DMS114 treated with DMSO at 0.1 percent for 48 hours (cell line): Measurements from ENCODE around the gene CAPN15.

Source experiments
- DNase-seq: peaks from one replicate; lab custom pipeline; 2025; ENCODE audit not compliant: unreplicated experiment; lab: John Stamatoyannopoulos, UW

CAPN15 gene

GRCh38 chr16:575354-576196 lies 48.1 kb downstream of the CAPN15 start:
- no peak for DNase-seq

- no peak for DNase-seq
Measured at GRCh38 chr16:576197-576822, 48.8 kb downstream of the CAPN15 start.

GRCh38 chr16:576823-577201 lies 49.3 kb downstream of the CAPN15 start:
- no peak for DNase-seq

GRCh38 chr16:577796-578195 lies 50.3 kb downstream of the CAPN15 start:
- DNase-seq: no peak

GRCh38 chr16:578232-578869 lies 50.8 kb downstream of the CAPN15 start:
- no peak for DNase-seq

GRCh38 chr16:578870-579405 lies 51.4 kb downstream of the CAPN15 start:
- no peak for DNase-seq

- no peak for DNase-seq
Measured at GRCh38 chr16:580141-580945, 52.8 kb downstream of the CAPN15 start.

- DNase-seq: no peak
Measured at GRCh38 chr16:580946-581498, 53.5 kb downstream of the CAPN15 start.

- DNase-seq: no peak
Measured at GRCh38 chr16:582218-582613, 54.7 kb downstream of the CAPN15 start.

- no peak for DNase-seq
Measured at GRCh38 chr16:582614-583331, 55.3 kb downstream of the CAPN15 start.

- DNase-seq: no peak
Measured at GRCh38 chr16:583470-583814, 55.9 kb downstream of the CAPN15 start.

- DNase-seq: no peak
Measured at GRCh38 chr16:583815-584591, 56.5 kb downstream of the CAPN15 start.

GRCh38 chr16:585351-585750 lies 57.8 kb downstream of the CAPN15 start:
- no peak for DNase-seq

GRCh38 chr16:586047-586644 lies 58.6 kb downstream of the CAPN15 start:
- no peak for DNase-seq

GRCh38 chr16:586645-587590 lies 59.4 kb downstream of the CAPN15 start:
- no peak for DNase-seq

GRCh38 chr16:588639-588888 lies 61.1 kb downstream of the CAPN15 start:
- DNase-seq: no peak

- peak; percentile 85 for DNase-seq
Measured at GRCh38 chr16:588889-589657, 61.6 kb downstream of the CAPN15 start.
